Ovary (tissue), 3 donors: Measurements from ENCODE around the gene CCNC.

ENCODE experiments used
- EP300 ChIP-seq: sonication (generic); formaldehyde crosslinking; IDR thresholded peaks from one replicate; pipeline ENCODE4 v1.6.1; 2017; ENCODE audit warnings: antibody characterized with exemption
- POLR2A ChIP-seq: fragments of 450-650 bp; IDR thresholded peaks from one replicate; pipeline ENCODE4 v1.6.1; 2017; ENCODE audit warnings: antibody characterized with exemption, mild to moderate bottlenecking, moderate library complexity
- TF ChIP-seq, protein P1 (sequence below), 3 donors: fragments of 450-650 bp in 2 of 3; fragments of 200-600 bp in 1 of 3; IDR thresholded peaks; one replicate each; pipeline versions ENCODE4 v1.5.1 to v1.8.0; 2016 to 2022; ENCODE audit warnings: antibody characterized with exemption in 3 of 3, mild to moderate bottlenecking in 1 of 3
- donor health status: DM: no; HTN: no; CAD: no.

DNA sequence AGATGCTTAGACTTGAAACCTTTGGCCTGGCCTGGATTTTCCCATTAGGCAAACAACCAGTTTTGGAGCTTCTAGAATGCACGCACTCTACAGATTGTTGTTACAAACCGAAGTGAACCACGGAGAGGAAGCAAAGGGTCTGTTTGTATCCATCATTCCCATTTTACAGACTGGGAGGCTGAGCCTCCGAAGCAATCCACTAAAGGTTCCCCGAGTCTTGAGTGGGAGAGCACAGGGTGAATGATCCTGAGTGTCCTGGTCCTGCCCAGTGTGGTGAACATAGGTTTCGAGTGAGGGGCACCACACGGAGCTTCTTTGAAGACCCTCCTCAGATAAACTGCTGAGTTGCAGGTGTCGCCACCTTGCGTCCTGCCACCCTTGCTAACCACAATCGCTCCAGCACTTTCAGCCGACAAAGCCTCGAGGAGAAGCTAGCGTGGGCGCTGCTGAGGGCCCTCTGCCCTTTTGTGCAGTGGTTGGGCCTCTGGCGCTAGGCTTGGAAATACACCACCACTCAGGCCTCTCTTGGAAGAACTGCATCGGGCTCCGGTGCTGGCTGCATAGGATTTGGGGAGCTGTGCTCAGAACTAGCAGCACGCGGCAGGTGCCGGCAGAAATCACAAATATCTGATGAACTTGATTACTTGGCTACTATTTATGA is 36.7 kb upstream of the CCNC start:
- no peak for TF ChIP-seq POLR2A
- TF ChIP-seq, protein P1, sequence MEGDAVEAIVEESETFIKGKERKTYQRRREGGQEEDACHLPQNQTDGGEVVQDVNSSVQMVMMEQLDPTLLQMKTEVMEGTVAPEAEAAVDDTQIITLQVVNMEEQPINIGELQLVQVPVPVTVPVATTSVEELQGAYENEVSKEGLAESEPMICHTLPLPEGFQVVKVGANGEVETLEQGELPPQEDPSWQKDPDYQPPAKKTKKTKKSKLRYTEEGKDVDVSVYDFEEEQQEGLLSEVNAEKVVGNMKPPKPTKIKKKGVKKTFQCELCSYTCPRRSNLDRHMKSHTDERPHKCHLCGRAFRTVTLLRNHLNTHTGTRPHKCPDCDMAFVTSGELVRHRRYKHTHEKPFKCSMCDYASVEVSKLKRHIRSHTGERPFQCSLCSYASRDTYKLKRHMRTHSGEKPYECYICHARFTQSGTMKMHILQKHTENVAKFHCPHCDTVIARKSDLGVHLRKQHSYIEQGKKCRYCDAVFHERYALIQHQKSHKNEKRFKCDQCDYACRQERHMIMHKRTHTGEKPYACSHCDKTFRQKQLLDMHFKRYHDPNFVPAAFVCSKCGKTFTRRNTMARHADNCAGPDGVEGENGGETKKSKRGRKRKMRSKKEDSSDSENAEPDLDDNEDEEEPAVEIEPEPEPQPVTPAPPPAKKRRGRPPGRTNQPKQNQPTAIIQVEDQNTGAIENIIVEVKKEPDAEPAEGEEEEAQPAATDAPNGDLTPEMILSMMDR (IDR thresholded peaks at IDR 0.05), result no peak
- TF ChIP-seq EP300, result no peak
